ENCODE results near the gene PLEKHA8.
A peak's percentile ranks its signal among the peaks of the same experiment; 100 is the strongest.

Gene PLEKHA8

GRCh38 chr7:30086529-30086928, 58.3 kb downstream of the PLEKHA8 start:
- TF ChIP-seq, protein P1, sequence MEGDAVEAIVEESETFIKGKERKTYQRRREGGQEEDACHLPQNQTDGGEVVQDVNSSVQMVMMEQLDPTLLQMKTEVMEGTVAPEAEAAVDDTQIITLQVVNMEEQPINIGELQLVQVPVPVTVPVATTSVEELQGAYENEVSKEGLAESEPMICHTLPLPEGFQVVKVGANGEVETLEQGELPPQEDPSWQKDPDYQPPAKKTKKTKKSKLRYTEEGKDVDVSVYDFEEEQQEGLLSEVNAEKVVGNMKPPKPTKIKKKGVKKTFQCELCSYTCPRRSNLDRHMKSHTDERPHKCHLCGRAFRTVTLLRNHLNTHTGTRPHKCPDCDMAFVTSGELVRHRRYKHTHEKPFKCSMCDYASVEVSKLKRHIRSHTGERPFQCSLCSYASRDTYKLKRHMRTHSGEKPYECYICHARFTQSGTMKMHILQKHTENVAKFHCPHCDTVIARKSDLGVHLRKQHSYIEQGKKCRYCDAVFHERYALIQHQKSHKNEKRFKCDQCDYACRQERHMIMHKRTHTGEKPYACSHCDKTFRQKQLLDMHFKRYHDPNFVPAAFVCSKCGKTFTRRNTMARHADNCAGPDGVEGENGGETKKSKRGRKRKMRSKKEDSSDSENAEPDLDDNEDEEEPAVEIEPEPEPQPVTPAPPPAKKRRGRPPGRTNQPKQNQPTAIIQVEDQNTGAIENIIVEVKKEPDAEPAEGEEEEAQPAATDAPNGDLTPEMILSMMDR (IDR thresholded peaks at IDR 0.05; ENCODE audit: low read depth, low read length), result no peak
- no peak for DNase-seq (ENCODE audit: low read depth, low spot score)
- H3K4me3 ChIP-seq (ENCODE audit: low read depth, low read length), result no peak overlapping the region
- in situ Hi-C loops (cut with HindIII; ENCODE audit: low sequenced_read_pairs), result no loop called here

DNA sequence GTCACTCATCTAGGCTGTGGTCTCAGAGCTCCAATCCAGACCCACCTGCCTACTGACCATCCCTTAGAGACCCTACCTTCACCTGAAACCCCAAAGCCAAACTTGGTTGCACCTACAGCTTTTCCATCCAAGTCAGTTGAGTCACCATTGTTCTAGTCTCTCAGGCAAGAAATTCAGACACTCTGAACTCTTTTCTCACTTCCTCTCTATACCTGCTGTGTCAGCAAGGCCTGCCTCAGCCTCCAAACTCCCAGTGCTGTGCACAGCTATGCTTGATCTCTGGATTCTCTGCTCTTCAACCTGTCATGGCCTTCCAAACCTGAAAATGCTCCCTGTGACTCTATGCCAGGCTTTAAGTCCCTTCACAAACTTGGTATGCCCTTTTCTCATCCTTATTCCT, 59.2 kb downstream of the PLEKHA8 start:
- in situ Hi-C loops (cut with HindIII; ENCODE audit: low sequenced_read_pairs), result no loop called here

GRCh38 chr7:30088362-30088761, 60.1 kb downstream of the PLEKHA8 start:
- no peak overlapping the region for H3K4me3 ChIP-seq (ENCODE audit: low read depth, low read length)
- in situ Hi-C loops (cut with HindIII; ENCODE audit: low sequenced_read_pairs), result no loop called here
- TF ChIP-seq, protein P1 (IDR thresholded peaks at IDR 0.05; ENCODE audit: low read depth, low read length), result no peak
- no peak for DNase-seq (ENCODE audit: low read depth, low spot score)

More for the DNA sequence above, 59.2 kb downstream of the PLEKHA8 start:
- no peak overlapping the region for H3K4me3 ChIP-seq (ENCODE audit: low read depth, low read length)
- TF ChIP-seq, protein P1 (IDR thresholded peaks at IDR 0.05; ENCODE audit: low read depth, low read length), result no peak
- no peak for DNase-seq (ENCODE audit: low read depth, low spot score)

DNA sequence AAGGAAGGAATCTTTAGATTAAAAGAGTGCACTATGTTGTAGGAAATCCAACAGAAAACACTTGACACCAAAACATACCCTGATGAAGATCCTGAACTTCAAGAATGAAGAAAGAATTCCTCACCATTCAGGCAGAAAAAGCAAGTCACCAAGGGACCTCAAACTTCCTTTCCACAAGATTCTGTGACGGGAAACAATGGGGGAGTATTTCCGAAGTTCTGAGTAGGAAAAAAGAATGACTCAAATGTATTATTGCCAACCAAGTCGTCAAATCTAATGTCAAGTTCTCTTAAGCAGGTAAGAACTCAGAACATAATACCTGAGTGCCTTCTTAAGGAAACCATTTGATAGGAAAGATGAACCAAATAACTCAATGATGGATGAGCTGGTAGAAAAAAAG, 61.9 kb downstream of the PLEKHA8 start:
- in situ Hi-C loops (cut with HindIII; ENCODE audit: low sequenced_read_pairs), result no loop called here
- H3K4me3 ChIP-seq (ENCODE audit: low read depth, low read length), result no peak overlapping the region
- no peak for DNase-seq (ENCODE audit: low read depth, low spot score)
- TF ChIP-seq, protein P1 (IDR thresholded peaks at IDR 0.05; ENCODE audit: low read depth, low read length), result no peak

GRCh38 chr7:30091491-30091912, 63.3 kb downstream of the PLEKHA8 start:
- TF ChIP-seq, protein P1 (IDR thresholded peaks at IDR 0.05; ENCODE audit: low read depth, low read length), result no peak
- H3K4me3 ChIP-seq (ENCODE audit: low read depth, low read length), result no peak overlapping the region
- DNase-seq (ENCODE audit: low read depth, low spot score), result peak; percentile 65
- in situ Hi-C loops (cut with HindIII; ENCODE audit: low sequenced_read_pairs), result no loop called here

DNA sequence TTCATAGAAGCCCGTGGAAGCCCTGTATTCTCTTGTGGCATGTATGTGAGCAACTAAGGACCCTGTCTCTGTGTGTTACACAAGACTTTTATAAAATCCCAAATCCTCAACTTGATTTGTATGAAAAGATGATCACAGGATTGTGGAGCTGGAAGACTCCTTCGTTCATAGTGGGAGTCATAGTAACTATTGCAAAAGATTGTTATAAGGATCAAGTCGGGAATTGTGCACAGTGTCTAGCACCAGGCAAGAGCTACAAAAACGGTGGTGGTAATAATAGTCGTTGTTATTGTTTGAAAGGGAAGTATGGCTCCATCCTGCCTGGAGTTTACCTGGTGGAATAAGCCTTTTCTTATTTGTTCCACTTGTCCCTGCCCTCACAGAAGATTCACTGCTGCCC, 63.8 kb downstream of the PLEKHA8 start:
- DNase-seq (ENCODE audit: low read depth, low spot score), result no peak
- in situ Hi-C loops (cut with HindIII; ENCODE audit: low sequenced_read_pairs), result no loop called here
- no peak overlapping the region for H3K4me3 ChIP-seq (ENCODE audit: low read depth, low read length)
- TF ChIP-seq, protein P1 (IDR thresholded peaks at IDR 0.05; ENCODE audit: low read depth, low read length), result no peak
